ENCODE measurements around the gene DCK.

DCK gene

DNA sequence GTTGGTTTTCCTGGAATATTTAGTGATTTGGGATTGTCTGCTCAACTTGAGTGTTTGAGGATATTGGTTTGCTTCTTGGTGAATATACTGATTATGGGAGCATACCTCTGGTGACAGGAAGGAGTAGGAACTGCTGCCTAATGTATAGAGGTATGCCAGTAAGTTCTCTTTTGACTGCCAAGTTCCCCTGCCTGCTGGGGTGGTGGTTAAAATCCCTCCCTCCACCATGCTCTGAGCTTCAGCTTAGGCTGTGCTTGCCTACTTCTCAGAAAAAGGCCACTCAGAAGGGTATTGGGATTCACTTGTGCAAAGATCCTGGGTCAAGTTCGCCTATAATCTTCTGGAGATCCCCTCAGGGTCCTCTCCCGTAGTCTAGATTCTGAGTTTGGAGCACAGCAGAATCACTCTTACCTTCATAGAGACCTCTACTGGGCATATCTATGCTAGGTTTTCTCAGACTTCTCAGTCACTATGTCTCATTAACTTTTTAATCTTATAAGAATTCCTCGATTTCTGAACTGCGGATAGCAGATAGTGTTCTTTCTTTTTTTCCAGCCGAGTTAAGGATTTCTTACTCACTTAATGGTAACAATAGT, 44.7 kb upstream of the DCK start:
- peak overlapping the region; percentile 67 for H3K4me2 ChIP-seq (ENCODE audit: low read length)
- H3K79me2 ChIP-seq (ENCODE audit: low read length) = no peaks in the 10 kb centered on the region; the same call in 1 of the 2 replicates
- H3K9ac ChIP-seq (ENCODE audit: low read length) = peak overlapping the region; percentile 3; the same call in 1 of the 2 replicates
- H3K27ac ChIP-seq (ENCODE audit: low read length) = no peak overlapping the region
- no peaks in the 10 kb centered on the region for H3K27me3 ChIP-seq (ENCODE audit: low read depth, low read length)
- H3K4me1 ChIP-seq (ENCODE audit: low read length) = peaks cover 59% of the 10 kb centered on the region
- H4K20me1 ChIP-seq (ENCODE audit: insufficient read depth, low read length) = peaks cover 20% of the 10 kb centered on the region
- peak overlapping the region; percentile 53 for H3K4me3 ChIP-seq (ENCODE audit: low read length)
- H3K9me3 ChIP-seq (ENCODE audit: insufficient read depth, low read length) = no peaks in the 10 kb centered on the region
- H3K36me3 ChIP-seq (replicated peaks; ENCODE audit: low read depth, low read length) = no peaks in the 10 kb centered on the region
- no peak overlapping the region for H2AFZ ChIP-seq (ENCODE audit: low read depth, low read length)
- TF ChIP-seq EZH2phosphoT487 (IDR thresholded peaks at IDR 0.05; ENCODE audit: low read depth) = no peak
- TF ChIP-seq, protein P1, sequence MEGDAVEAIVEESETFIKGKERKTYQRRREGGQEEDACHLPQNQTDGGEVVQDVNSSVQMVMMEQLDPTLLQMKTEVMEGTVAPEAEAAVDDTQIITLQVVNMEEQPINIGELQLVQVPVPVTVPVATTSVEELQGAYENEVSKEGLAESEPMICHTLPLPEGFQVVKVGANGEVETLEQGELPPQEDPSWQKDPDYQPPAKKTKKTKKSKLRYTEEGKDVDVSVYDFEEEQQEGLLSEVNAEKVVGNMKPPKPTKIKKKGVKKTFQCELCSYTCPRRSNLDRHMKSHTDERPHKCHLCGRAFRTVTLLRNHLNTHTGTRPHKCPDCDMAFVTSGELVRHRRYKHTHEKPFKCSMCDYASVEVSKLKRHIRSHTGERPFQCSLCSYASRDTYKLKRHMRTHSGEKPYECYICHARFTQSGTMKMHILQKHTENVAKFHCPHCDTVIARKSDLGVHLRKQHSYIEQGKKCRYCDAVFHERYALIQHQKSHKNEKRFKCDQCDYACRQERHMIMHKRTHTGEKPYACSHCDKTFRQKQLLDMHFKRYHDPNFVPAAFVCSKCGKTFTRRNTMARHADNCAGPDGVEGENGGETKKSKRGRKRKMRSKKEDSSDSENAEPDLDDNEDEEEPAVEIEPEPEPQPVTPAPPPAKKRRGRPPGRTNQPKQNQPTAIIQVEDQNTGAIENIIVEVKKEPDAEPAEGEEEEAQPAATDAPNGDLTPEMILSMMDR (IDR thresholded peaks at IDR 0.05; ENCODE audit: low read depth, low read length) = peak; percentile 67

DNA sequence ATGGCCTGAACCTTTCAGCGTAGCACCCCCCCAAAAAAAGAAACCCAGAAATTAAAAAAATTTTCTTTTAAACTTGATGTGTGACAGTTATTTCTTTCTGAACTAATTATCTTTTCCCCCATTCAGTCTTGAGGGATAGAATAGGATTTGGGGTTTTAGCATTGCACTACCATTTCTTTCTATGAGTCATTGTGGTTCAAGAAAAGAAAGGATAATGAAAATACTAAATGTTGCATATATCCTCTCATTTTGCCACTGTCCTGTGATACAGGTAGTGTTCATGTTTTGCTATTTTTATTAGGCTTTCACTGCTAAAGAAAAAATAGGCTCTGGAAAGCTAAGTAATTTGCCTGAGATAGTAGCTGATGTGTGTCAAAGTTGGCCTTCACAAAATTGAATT, 39.4 kb upstream of the DCK start:
- no peaks in the 10 kb centered on the region for H3K27me3 ChIP-seq (ENCODE audit: low read depth, low read length)
- H3K4me2 ChIP-seq (ENCODE audit: low read length) = no peak overlapping the region
- H3K9ac ChIP-seq (ENCODE audit: low read length) = no peak overlapping the region
- H3K9me3 ChIP-seq (ENCODE audit: insufficient read depth, low read length) = no peaks in the 10 kb centered on the region
- H3K79me2 ChIP-seq (ENCODE audit: low read length) = no peaks in the 10 kb centered on the region
- H3K36me3 ChIP-seq (replicated peaks; ENCODE audit: low read depth, low read length) = no peaks in the 10 kb centered on the region
- TF ChIP-seq, protein P1 (IDR thresholded peaks at IDR 0.05; ENCODE audit: low read depth, low read length) = no peak
- TF ChIP-seq EZH2phosphoT487 (IDR thresholded peaks at IDR 0.05; ENCODE audit: low read depth) = no peak
- H3K4me3 ChIP-seq (ENCODE audit: low read length) = no peak overlapping the region
- no peak overlapping the region for H2AFZ ChIP-seq (ENCODE audit: low read depth, low read length)
- H3K27ac ChIP-seq (ENCODE audit: low read length) = no peak overlapping the region
- peaks cover 14% of the 10 kb centered on the region for H3K4me1 ChIP-seq (ENCODE audit: low read length)
- peaks cover 7% of the 10 kb centered on the region; the same call in 1 of the 2 replicates for H4K20me1 ChIP-seq (ENCODE audit: insufficient read depth, low read length)

DNA sequence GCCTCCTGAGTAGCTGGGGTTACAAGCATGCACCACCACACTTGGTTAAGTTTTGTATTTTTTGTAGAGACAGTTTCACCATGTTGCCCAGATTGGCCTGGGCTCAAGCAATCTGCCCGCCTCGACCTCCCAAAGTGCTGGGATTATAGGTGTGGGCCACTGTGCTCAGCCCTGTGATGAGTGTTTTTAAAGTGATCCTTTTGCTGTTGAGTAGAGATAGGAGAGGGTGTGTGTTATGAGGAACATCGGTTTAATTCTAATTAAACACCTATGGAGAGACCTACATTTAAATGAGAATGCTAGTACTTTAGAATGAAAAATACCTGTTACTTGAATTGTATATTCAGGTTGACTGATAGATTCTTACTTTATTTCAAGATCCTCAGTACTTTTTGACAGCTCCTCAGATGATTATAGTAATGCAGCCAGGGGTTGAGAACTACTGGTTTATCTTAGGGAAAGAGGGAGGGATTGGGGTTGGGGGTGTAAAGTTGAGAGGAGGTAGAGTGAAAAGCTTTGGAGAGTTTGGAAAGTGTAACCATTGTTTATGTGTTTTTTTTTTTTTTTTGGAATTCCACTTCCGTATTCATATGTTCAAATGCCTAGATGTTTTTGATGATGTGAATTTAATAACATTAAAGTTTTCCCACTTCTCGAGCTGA, 36.8 kb upstream of the DCK start:
- no peak overlapping the region for H3K4me3 ChIP-seq (ENCODE audit: low read length)

DNA sequence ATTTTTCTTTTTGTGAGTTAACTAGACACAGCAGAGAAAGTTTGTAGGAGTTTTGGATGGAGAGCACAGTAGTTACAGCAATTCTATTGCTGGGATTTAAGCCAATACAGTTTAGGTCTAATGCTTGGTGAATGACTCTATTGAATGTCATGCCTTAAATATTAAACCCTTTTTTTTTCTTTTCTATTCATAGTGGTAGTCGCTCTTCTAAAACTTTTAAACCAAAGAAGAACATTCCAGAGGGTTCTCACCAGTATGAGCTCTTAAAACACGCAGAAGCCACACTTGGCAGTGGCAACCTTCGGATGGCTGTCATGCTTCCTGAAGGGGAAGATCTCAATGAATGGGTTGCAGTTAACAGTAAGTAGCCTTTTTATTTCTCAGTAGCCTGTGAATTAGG, 34.8 kb upstream of the DCK start:
- Histone ChIP-seq H3K9me3 (ENCODE audit: insufficient read depth, low read length) (no peaks in the 10 kb centered on the region), H3K79me2 (ENCODE audit: low read length) (no peaks in the 10 kb centered on the region), H3K4me3 (ENCODE audit: low read length) (no peak overlapping the region), H2AFZ (ENCODE audit: low read depth, low read length) (no peak overlapping the region), H3K27ac (ENCODE audit: low read length) (no peak overlapping the region), H3K4me2 (ENCODE audit: low read length) (no peak overlapping the region), H3K36me3 (replicated peaks; ENCODE audit: low read depth, low read length) (no peaks in the 10 kb centered on the region), H3K4me1 (ENCODE audit: low read length) (peaks cover 4% of the 10 kb centered on the region), H3K9ac (ENCODE audit: low read length) (no peak overlapping the region), H3K27me3 (ENCODE audit: low read depth, low read length) (no peaks in the 10 kb centered on the region), H4K20me1 (ENCODE audit: insufficient read depth, low read length) (peaks cover 2% of the 10 kb centered on the region; the same call in 1 of the 2 replicates)
- TF ChIP-seq, protein P1 (IDR thresholded peaks at IDR 0.05; ENCODE audit: low read depth, low read length) = no peak
- no peak for TF ChIP-seq EZH2phosphoT487 (IDR thresholded peaks at IDR 0.05; ENCODE audit: low read depth)

More for the DNA sequence above, 36.8 kb upstream of the DCK start:
- Histone ChIP-seq H3K27me3 (ENCODE audit: low read depth, low read length) (no peaks in the 10 kb centered on the region), H3K4me1 (ENCODE audit: low read length) (peaks cover 11% of the 10 kb centered on the region), H3K9me3 (ENCODE audit: insufficient read depth, low read length) (no peaks in the 10 kb centered on the region), H3K9ac (ENCODE audit: low read length) (no peak overlapping the region), H3K27ac (ENCODE audit: low read length) (no peak overlapping the region), H3K4me2 (ENCODE audit: low read length) (no peak overlapping the region), H2AFZ (ENCODE audit: low read depth, low read length) (no peak overlapping the region), H3K36me3 (replicated peaks; ENCODE audit: low read depth, low read length) (no peaks in the 10 kb centered on the region), H3K79me2 (ENCODE audit: low read length) (no peaks in the 10 kb centered on the region), H4K20me1 (ENCODE audit: insufficient read depth, low read length) (peaks cover 2% of the 10 kb centered on the region; the same call in 1 of the 2 replicates)
- TF ChIP-seq, protein P1 (IDR thresholded peaks at IDR 0.05; ENCODE audit: low read depth, low read length) = no peak
- no peak for TF ChIP-seq EZH2phosphoT487 (IDR thresholded peaks at IDR 0.05; ENCODE audit: low read depth)

Data from OCI-LY3 (cell line).